Neural progenitor cell (in vitro differentiated cells): ENCODE data around the gene N4BP3.

Experiments used
- CTCF ChIP-seq: fragments of 200-600 bp; sonication (generic); IDR thresholded peaks from 2 replicates; pipeline ENCODE4 v1.5.1; 2017; ENCODE audit warnings: antibody characterized with exemption, mild to moderate bottlenecking
- EZH2 ChIP-seq: fragments of 200-600 bp; sonication (generic); IDR thresholded peaks from 2 replicates; pipeline ENCODE4 v1.6.1; 2017; ENCODE audit warnings: antibody characterized with exemption, mild to moderate bottlenecking, moderate library complexity
- EZH2phosphoT487 ChIP-seq: fragments of 200-600 bp; sonication (generic); IDR thresholded peaks from 2 replicates; pipeline ENCODE4 v1.6.1; 2017; ENCODE audit warnings: antibody characterized with exemption

GRCh38 chr5:178111925-178112324 lies 1.4 kb upstream of the N4BP3 start:
- TF ChIP-seq CTCF, result no peak
- no peak for TF ChIP-seq EZH2
- TF ChIP-seq EZH2phosphoT487, result no peak
